SU-DHL-6 (cell line): ENCODE results near the gene TMEM245.
A peak's percentile ranks its signal among the peaks of the same experiment; 100 is the strongest.

Experiments
- H2AFZ ChIP-seq: fragments of 200-600 bp; sonication (generic); 2 replicates; pipeline ENCODE4 v1.6.1; 2014; ENCODE audit warnings: low read depth, mild to moderate bottlenecking, moderate library complexity, mixed read lengths, antibody characterized with exemption, low read length; ENCODE audit not compliant: severe bottlenecking
- H3F3A ChIP-seq: fragments of 200-600 bp; shearing (Covaris generic); 2 replicates; pipeline ENCODE4 v1.6.0; 2016; ENCODE audit warnings: antibody characterized with exemption, mild to moderate bottlenecking; ENCODE audit not compliant: insufficient read depth
- H3K27ac ChIP-seq: fragments of 200-600 bp; sonication (generic); 2 replicates; pipeline ENCODE4 v1.5.1; 2016; ENCODE audit warnings: low read depth, mild to moderate bottlenecking, low read length, moderate library complexity, mixed read lengths
- H3K27me3 ChIP-seq: fragments of 200-600 bp; sonication (generic), shearing (Covaris generic); 2 replicates; pipeline ENCODE4 v1.6.0; 2014; ENCODE audit warnings: mild to moderate bottlenecking, low read length
- H3K36me3 ChIP-seq: fragments of 200-600 bp; sonication (generic); 2 replicates; pipeline ENCODE4 v1.6.1; 2014; ENCODE audit warnings: mild to moderate bottlenecking, low read length, mixed read lengths
- H3K4me2 ChIP-seq: fragments of 300-600, 200-600 bp; shearing (Covaris generic), sonication (generic); 2 replicates; pipeline ENCODE4 v1.6.0; 2014; ENCODE audit warnings: low read length, low read depth, mild to moderate bottlenecking; ENCODE audit not compliant: poor library complexity, severe bottlenecking
- H3K4me3 ChIP-seq: fragments of 200-600 bp; sonication (generic); 2 replicates; pipeline ENCODE4 v1.5.1; 2014; ENCODE audit warnings: antibody characterized with exemption, low read length, mild to moderate bottlenecking, mixed read lengths; ENCODE audit not compliant: insufficient read depth, poor library complexity, severe bottlenecking
- H3K79me2 ChIP-seq: fragments of 200-600 bp; sonication (generic); 2 replicates; pipeline ENCODE4 v1.6.1; 2014; ENCODE audit warnings: mild to moderate bottlenecking, low read length, moderate library complexity; ENCODE audit not compliant: insufficient read depth
- H3K9ac ChIP-seq: fragments of 200-600 bp; sonication (generic); 2 replicates; pipeline ENCODE4 v1.7.0; 2014; ENCODE audit warnings: mild to moderate bottlenecking, low read length
- H3K9me2 ChIP-seq: fragments of 200-600 bp; sonication (generic); replicated peaks from 2 replicates; pipeline ENCODE4 v1.6.1; 2014; ENCODE audit warnings: low read length; ENCODE audit not compliant: insufficient read depth
- H3K9me3 ChIP-seq: fragments of 200-600 bp; sonication (generic); 2 replicates; pipeline ENCODE4 v1.6.1; 2014; ENCODE audit warnings: low read length, mixed read lengths; ENCODE audit not compliant: insufficient read depth
- H4K20me1 ChIP-seq: fragments of 200-600 bp; sonication (generic); 2 replicates; pipeline ENCODE4 v1.6.1; 2014; ENCODE audit warnings: low read depth, mild to moderate bottlenecking, antibody characterized with exemption, low read length, moderate library complexity, mixed read lengths
- EZH2phosphoT487 ChIP-seq: fragments of 200-600 bp; sonication (generic), shearing (Covaris generic); conservative IDR thresholded peaks from 2 replicates; pipeline ENCODE4 v1.6.1; 2018; ENCODE audit warnings: mild to moderate bottlenecking, antibody characterized with exemption, low read length, moderate library complexity, mixed read lengths
- TF ChIP-seq, protein P1 (sequence below): fragments of 200-600 bp; sonication (generic); IDR thresholded peaks from one replicate; pipeline ENCODE4 v1.5.1; 2017; ENCODE audit warnings: antibody characterized with exemption, mild to moderate bottlenecking, low read length, moderate library complexity; ENCODE audit not compliant: insufficient read depth, poor library complexity, severe bottlenecking

TMEM245 gene

DNA sequence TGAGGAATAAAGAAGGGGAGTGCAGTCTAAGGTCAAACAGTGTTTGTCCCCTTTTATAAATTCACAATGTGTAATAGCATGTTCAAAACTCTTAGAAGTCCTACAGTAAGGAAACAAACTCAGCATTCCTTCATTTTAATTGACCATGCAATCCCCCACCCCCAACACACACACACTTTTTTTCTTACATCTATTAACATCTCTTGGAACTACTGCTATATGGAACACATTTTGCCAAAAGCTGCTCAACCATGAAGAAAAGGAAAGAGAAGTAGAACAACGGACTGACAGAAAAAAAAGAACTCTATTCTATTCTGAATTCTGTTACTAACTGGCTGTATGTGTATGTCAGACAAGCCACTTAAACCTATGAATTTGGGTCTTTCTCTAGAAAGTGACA is 103.6 kb downstream of the TMEM245 start:
- no peaks in the 10 kb centered on the region for H3K27me3 ChIP-seq
- TF ChIP-seq, protein P1, sequence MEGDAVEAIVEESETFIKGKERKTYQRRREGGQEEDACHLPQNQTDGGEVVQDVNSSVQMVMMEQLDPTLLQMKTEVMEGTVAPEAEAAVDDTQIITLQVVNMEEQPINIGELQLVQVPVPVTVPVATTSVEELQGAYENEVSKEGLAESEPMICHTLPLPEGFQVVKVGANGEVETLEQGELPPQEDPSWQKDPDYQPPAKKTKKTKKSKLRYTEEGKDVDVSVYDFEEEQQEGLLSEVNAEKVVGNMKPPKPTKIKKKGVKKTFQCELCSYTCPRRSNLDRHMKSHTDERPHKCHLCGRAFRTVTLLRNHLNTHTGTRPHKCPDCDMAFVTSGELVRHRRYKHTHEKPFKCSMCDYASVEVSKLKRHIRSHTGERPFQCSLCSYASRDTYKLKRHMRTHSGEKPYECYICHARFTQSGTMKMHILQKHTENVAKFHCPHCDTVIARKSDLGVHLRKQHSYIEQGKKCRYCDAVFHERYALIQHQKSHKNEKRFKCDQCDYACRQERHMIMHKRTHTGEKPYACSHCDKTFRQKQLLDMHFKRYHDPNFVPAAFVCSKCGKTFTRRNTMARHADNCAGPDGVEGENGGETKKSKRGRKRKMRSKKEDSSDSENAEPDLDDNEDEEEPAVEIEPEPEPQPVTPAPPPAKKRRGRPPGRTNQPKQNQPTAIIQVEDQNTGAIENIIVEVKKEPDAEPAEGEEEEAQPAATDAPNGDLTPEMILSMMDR = no peak
- TF ChIP-seq EZH2phosphoT487 = no peak
- peaks cover 10% of the 10 kb centered on the region; the same call in 1 of the 2 replicates for H3K36me3 ChIP-seq
- peaks cover 15% of the 10 kb centered on the region; the same call in 1 of the 2 replicates for H3K79me2 ChIP-seq
- H2AFZ ChIP-seq = no peak overlapping the region
- H3K9me2 ChIP-seq = no peaks in the 10 kb centered on the region
- H3F3A ChIP-seq = peaks cover 29% of the 10 kb centered on the region
- H3K4me3 ChIP-seq = no peak overlapping the region
- H3K4me2 ChIP-seq = no peak overlapping the region
- no peak overlapping the region for H3K9ac ChIP-seq
- no peak overlapping the region for H3K27ac ChIP-seq
- H4K20me1 ChIP-seq = peaks cover 10% of the 10 kb centered on the region; the same call in 1 of the 2 replicates
- no peaks in the 10 kb centered on the region for H3K9me3 ChIP-seq

DNA sequence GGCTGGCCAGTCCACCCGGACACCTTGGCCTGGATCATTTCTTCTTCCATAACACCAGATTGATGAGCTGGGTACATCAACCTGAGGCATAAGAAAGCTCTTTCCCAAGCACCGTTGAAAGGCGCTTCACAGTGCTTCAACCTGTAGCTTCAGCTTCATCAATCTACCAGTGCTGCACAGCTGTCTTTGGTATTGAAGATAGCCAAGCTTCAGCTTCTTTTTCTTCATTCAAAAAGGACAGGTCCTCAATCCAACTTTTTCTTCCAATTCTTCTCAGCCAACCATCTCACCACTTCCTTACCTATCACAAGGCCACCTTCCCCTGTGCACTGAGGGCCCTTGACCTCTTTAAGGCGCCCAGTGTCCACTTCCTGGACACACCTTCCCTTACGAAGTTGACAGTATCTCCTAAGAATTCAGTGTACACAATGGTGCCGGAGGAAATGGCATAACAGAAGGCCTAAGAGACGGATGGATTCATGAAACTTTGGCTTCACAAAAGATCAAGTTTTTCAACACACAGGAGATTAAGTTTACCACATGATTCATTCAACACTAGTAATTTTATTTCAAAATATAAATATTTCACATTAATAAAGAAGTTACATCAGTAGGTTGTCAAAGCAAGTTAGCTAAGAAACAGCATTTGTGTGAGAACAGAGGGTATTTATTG is 105.0 kb downstream of the TMEM245 start:
- H3K9ac ChIP-seq = no peak overlapping the region
- H3F3A ChIP-seq = peaks cover 29% of the 10 kb centered on the region
- peaks cover 10% of the 10 kb centered on the region; the same call in 1 of the 2 replicates for H4K20me1 ChIP-seq
- no peaks in the 10 kb centered on the region for H3K9me2 ChIP-seq
- H3K27me3 ChIP-seq = no peaks in the 10 kb centered on the region
- H3K4me3 ChIP-seq = no peak overlapping the region
- peaks cover 4% of the 10 kb centered on the region; the same call in 1 of the 2 replicates for H3K36me3 ChIP-seq
- no peak overlapping the region; the same call in 1 of the 2 replicates for H3K27ac ChIP-seq
- no peak overlapping the region for H3K4me2 ChIP-seq
- no peaks in the 10 kb centered on the region for H3K9me3 ChIP-seq
- H2AFZ ChIP-seq = no peak overlapping the region
- TF ChIP-seq EZH2phosphoT487 = no peak
- TF ChIP-seq, protein P1 = no peak
- peaks cover 25% of the 10 kb centered on the region; the same call in 1 of the 2 replicates for H3K79me2 ChIP-seq

- Histone ChIP-seq H3K27ac (peak overlapping the region; percentile 38; the same call in 1 of the 2 replicates), H3K9ac (peak overlapping the region; percentile 22; the same call in 1 of the 2 replicates), H3F3A (peaks cover 29% of the 10 kb centered on the region), H3K27me3 (no peaks in the 10 kb centered on the region), H3K79me2 (peaks cover 25% of the 10 kb centered on the region; the same call in 1 of the 2 replicates), H4K20me1 (peaks cover 10% of the 10 kb centered on the region; the same call in 1 of the 2 replicates), H2AFZ (peak overlapping the region; percentile 48), H3K4me2 (peak overlapping the region; percentile 54), H3K9me3 (no peaks in the 10 kb centered on the region), H3K4me3 (peak overlapping the region; percentile 39), H3K36me3 (no peaks in the 10 kb centered on the region; the same call in 1 of the 2 replicates), H3K9me2 (no peaks in the 10 kb centered on the region)
- no peak for TF ChIP-seq EZH2phosphoT487
- TF ChIP-seq, protein P1 = no peak
These were observed 105.8 kb downstream of the TMEM245 start for GRCh38 chr9:109013679-109014607.
